ENCODE data around the gene LRFN5. TPM values are rescaled to one million over a fixed set of nuclear protein-coding genes. Genes with fewer than 3 reads are reported as not detected.

Gene LRFN5
- total RNA-seq, 1 experiment from 2014 or later = 9.8 TPM

DNA sequence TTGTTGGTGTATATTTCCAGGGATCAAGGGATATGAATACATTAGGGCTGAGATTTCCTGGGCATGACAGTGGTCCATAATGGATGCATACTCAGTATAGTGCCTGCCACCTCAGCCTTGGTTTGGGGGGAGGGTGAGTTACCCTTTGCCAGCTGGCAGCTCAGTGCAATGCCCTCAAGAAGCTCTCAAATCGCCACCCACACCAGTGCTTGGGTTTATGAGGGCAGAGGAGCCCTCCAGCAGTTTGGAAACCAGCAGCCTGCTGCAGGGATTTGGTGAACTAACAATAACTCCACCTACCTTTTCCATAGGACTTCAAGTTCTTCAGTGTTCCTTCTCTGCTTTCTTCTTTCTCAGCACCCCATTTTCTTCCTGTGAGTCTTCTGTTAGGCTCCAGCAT lies 218.9 kb downstream of the LRFN5 start:
- ATAC-seq = no peak
- in situ Hi-C loops (cut with HindIII; ENCODE audit: low pct_unique_long_range_greater_than_20kb, low sequenced_read_pairs) = no loop called here

DNA sequence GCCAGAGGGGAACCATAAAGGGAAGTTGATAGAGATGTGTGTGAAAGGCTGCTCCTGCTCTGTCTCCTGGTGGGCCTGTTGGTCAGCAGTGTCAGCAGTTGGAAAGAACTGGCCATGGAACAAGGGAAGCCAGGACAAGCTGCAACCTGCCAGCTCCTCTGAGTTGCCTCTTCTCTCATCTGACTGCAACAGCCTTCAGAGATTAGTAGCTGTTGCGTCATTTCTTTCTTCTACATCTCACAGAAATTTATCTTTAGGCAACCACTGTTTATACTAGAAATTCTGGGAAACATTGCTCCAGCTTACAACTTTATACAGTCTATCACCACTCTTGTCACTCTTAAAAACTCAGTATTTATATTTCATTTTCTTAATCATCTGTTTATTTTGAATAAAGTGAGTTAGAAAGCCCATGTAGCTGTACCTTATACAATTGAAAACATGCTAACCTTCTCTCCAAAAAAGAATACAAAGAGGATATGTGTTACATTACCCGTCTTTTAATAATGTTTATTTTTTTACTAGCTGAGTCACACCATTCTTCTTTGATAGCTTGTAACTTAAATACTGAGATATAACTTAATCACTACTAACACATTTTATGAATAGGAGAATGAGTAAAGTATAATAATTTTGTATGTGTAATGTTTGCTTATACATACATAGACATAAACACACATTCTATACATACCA lies 224.2 kb downstream of the LRFN5 start:
- in situ Hi-C loops (cut with HindIII; ENCODE audit: low pct_unique_long_range_greater_than_20kb, low sequenced_read_pairs) = no loop called here
- TF ChIP-seq SIN3A (IDR thresholded peaks at IDR 0.05; ENCODE audit: borderline replicate concordance, insufficient read depth, low read depth, low read length) (no peak), POLR2AphosphoS5 (IDR thresholded peaks at IDR 0.05; ENCODE audit: low read depth, low read length) (no peak), TCF7L2 (IDR thresholded peaks at IDR 0.05; ENCODE audit: low read depth, low read length) (no peak)
- TF ChIP-seq, protein P1, sequence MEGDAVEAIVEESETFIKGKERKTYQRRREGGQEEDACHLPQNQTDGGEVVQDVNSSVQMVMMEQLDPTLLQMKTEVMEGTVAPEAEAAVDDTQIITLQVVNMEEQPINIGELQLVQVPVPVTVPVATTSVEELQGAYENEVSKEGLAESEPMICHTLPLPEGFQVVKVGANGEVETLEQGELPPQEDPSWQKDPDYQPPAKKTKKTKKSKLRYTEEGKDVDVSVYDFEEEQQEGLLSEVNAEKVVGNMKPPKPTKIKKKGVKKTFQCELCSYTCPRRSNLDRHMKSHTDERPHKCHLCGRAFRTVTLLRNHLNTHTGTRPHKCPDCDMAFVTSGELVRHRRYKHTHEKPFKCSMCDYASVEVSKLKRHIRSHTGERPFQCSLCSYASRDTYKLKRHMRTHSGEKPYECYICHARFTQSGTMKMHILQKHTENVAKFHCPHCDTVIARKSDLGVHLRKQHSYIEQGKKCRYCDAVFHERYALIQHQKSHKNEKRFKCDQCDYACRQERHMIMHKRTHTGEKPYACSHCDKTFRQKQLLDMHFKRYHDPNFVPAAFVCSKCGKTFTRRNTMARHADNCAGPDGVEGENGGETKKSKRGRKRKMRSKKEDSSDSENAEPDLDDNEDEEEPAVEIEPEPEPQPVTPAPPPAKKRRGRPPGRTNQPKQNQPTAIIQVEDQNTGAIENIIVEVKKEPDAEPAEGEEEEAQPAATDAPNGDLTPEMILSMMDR (IDR thresholded peaks at IDR 0.05) = no peak
- TF ChIP-seq, protein P2, sequence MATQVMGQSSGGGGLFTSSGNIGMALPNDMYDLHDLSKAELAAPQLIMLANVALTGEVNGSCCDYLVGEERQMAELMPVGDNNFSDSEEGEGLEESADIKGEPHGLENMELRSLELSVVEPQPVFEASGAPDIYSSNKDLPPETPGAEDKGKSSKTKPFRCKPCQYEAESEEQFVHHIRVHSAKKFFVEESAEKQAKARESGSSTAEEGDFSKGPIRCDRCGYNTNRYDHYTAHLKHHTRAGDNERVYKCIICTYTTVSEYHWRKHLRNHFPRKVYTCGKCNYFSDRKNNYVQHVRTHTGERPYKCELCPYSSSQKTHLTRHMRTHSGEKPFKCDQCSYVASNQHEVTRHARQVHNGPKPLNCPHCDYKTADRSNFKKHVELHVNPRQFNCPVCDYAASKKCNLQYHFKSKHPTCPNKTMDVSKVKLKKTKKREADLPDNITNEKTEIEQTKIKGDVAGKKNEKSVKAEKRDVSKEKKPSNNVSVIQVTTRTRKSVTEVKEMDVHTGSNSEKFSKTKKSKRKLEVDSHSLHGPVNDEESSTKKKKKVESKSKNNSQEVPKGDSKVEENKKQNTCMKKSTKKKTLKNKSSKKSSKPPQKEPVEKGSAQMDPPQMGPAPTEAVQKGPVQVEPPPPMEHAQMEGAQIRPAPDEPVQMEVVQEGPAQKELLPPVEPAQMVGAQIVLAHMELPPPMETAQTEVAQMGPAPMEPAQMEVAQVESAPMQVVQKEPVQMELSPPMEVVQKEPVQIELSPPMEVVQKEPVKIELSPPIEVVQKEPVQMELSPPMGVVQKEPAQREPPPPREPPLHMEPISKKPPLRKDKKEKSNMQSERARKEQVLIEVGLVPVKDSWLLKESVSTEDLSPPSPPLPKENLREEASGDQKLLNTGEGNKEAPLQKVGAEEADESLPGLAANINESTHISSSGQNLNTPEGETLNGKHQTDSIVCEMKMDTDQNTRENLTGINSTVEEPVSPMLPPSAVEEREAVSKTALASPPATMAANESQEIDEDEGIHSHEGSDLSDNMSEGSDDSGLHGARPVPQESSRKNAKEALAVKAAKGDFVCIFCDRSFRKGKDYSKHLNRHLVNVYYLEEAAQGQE (IDR thresholded peaks at IDR 0.05; ENCODE audit: insufficient read depth in 1 of 2, low read depth in 2 of 2, low read length in 1 of 2) = no peak
- no peak for DNase-seq (ENCODE audit: low read depth, low spot score)

More for the DNA sequence above, 218.9 kb downstream of the LRFN5 start:
- ChIA-PET POLR2A (no interaction called here), CTCF (no interaction called here)
- Histone ChIP-seq H3K9me3 (ENCODE audit: control insufficient read depth, insufficient read depth, low read depth, low read length) (peaks cover 4% of the 10 kb centered on the region; the same call in 1 of the 2 replicates), H3K4me3 (ENCODE audit: low read depth in 2 of 2, low read length in 2 of 2) (no peak overlapping the region), H3K36me3 (ENCODE audit: control insufficient read depth, insufficient read depth, low read length) (no peaks in the 10 kb centered on the region), H3K27me3 (ENCODE audit: control insufficient read depth, insufficient read depth, low read length) (no peaks in the 10 kb centered on the region), H3K4me1 (ENCODE audit: control insufficient read depth, insufficient read depth, low read length) (peaks cover 2% of the 10 kb centered on the region; the same call in 1 of the 2 replicates), H3K27ac (ENCODE audit: low read length) (no peak overlapping the region)
- BruUV-seq (replicated peaks) = no TSS peak
- no peak for TF ChIP-seq TCF7L2 (IDR thresholded peaks at IDR 0.05; ENCODE audit: low read depth, low read length)
- no peak for DNase-seq (ENCODE audit: low read depth, low spot score)
- intact Hi-C loops (cut with micrococcal nuclease; ENCODE audit: unreplicated experiment) = no loop called here

DNA sequence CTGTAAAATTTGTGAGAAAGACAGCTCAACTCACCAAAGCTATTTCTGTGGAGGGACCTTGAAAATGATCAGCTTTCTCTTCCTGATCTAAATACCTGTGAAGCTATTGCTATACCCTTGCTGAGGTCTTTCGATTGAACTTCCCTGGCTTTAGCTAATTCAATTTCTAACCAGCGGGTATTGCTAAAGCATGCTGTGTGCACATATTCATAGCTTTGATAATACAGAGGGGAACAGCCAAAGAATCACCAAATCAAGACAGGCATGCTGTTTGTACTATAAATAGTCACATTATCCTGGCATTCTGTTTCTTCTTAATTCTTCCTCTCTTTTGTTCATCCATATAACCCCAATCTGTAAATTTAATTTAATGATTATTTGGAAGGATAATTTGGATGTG lies 233.0 kb downstream of the LRFN5 start:
- POLR2A ChIA-PET = no interaction called here
- ATAC-seq = no peak
- Histone ChIP-seq H3K4me3 (ENCODE audit: low read depth in 2 of 2, low read length in 2 of 2) (no peak overlapping the region), H3K36me3 (ENCODE audit: control insufficient read depth, insufficient read depth, low read length) (no peaks in the 10 kb centered on the region), H3K27ac (ENCODE audit: low read length) (no peak overlapping the region), H3K4me1 (ENCODE audit: control insufficient read depth, insufficient read depth, low read length) (no peaks in the 10 kb centered on the region), H3K9me3 (ENCODE audit: control insufficient read depth, insufficient read depth, low read depth, low read length) (no peaks in the 10 kb centered on the region), H3K27me3 (ENCODE audit: control insufficient read depth, insufficient read depth, low read length) (no peaks in the 10 kb centered on the region)
- TF ChIP-seq TCF7L2 (IDR thresholded peaks at IDR 0.05; ENCODE audit: low read depth, low read length) = no peak
- no peak for TF ChIP-seq SIN3A (IDR thresholded peaks at IDR 0.05; ENCODE audit: borderline replicate concordance, insufficient read depth, low read depth, low read length)
- TF ChIP-seq, protein P1 (IDR thresholded peaks at IDR 0.05) = no peak
- TF ChIP-seq POLR2AphosphoS5 (IDR thresholded peaks at IDR 0.05; ENCODE audit: low read depth, low read length) = no peak
- BruUV-seq (replicated peaks) = no TSS peak
- CTCF ChIA-PET = no interaction called here
- in situ Hi-C loops (cut with HindIII; ENCODE audit: low pct_unique_long_range_greater_than_20kb, low sequenced_read_pairs) = no loop called here
- intact Hi-C loops (cut with micrococcal nuclease; ENCODE audit: unreplicated experiment) = no loop called here
- DNase-seq (ENCODE audit: low read depth, low spot score) = no peak

More for the DNA sequence above, 224.2 kb downstream of the LRFN5 start:
- Histone ChIP-seq H3K27me3 (ENCODE audit: control insufficient read depth, insufficient read depth, low read length) (no peaks in the 10 kb centered on the region), H3K9me3 (ENCODE audit: control insufficient read depth, insufficient read depth, low read depth, low read length) (no peaks in the 10 kb centered on the region), H3K4me1 (ENCODE audit: control insufficient read depth, insufficient read depth, low read length) (peaks cover 3% of the 10 kb centered on the region), H3K4me3 (ENCODE audit: low read depth in 2 of 2, low read length in 2 of 2) (no peak overlapping the region), H3K27ac (ENCODE audit: low read length) (peak overlapping the region; percentile 65; the same call in 1 of the 2 replicates), H3K36me3 (ENCODE audit: control insufficient read depth, insufficient read depth, low read length) (no peaks in the 10 kb centered on the region)
- intact Hi-C loops (cut with micrococcal nuclease; ENCODE audit: unreplicated experiment) = no loop called here
- BruUV-seq (replicated peaks) = no TSS peak
- CTCF ChIA-PET = no interaction called here
- POLR2A ChIA-PET = no interaction called here
- ATAC-seq = no peak

All from Panc1 (cell line).